HEK293T (cell line): ENCODE data around the gene MRAP.
A peak's percentile ranks its signal among the peaks of the same experiment; 100 is the strongest.

ENCODE experiments used
- CTCF ChIA-PET: fragments of 350-600 bp; formaldehyde crosslinking; extraction: SDS; loops from one replicate; lab custom pipeline; 2021; ENCODE audit warnings: antibody characterized with exemption, inconsistent platforms; lab: Yijun Ruan, JAX
- POLR2A ChIA-PET: fragments of 350-600 bp; formaldehyde crosslinking; extraction: SDS; loops from one replicate; lab custom pipeline; 2020; ENCODE audit warnings: antibody characterized with exemption, inconsistent platforms; lab: Yijun Ruan, JAX
- DNase-seq: peaks from one replicate; pipeline ENCODE4 v3.0.0; 2012; ENCODE audit warnings: mixed read lengths; ENCODE audit errors: extremely low spot score
- ARNT ChIP-seq: fragments of 450-650 bp; IDR thresholded peaks from 2 replicates; pipeline ENCODE4 v1.6.1; 2017; ENCODE audit warnings: mild to moderate bottlenecking
- BHLHE40 ChIP-seq: fragments of 450-650 bp; IDR thresholded peaks from 2 replicates; pipeline ENCODE4 v1.6.1; 2016; ENCODE audit warnings: mild to moderate bottlenecking, moderate library complexity, borderline replicate concordance
- CTBP1 ChIP-seq: fragments of 450-650 bp; IDR thresholded peaks from 2 replicates; pipeline ENCODE4 v1.6.1; 2016; ENCODE audit warnings: borderline replicate concordance
- ELF4 ChIP-seq: fragments of 450-650 bp; IDR thresholded peaks from 2 replicates; pipeline ENCODE4 v1.6.1; 2017; ENCODE audit warnings: antibody characterized with exemption
- FOXA1 ChIP-seq: fragments of 450-650 bp; IDR thresholded peaks from 2 replicates; pipeline ENCODE4 v1.6.1; 2016; ENCODE audit warnings: mild to moderate bottlenecking
- FOXK2 ChIP-seq: fragments of 450-650 bp; IDR thresholded peaks from 2 replicates; pipeline ENCODE4 v1.6.1; 2016; ENCODE audit warnings: mild to moderate bottlenecking
- FOXM1 ChIP-seq: fragments of 450-650 bp; IDR thresholded peaks from 2 replicates; pipeline ENCODE4 v1.6.1; 2017; ENCODE audit warnings: mild to moderate bottlenecking, borderline replicate concordance
- HDGF ChIP-seq: fragments of 450-650 bp; IDR thresholded peaks from 2 replicates; pipeline ENCODE4 v1.6.1; 2017; ENCODE audit warnings: antibody characterized with exemption, borderline replicate concordance
- L3MBTL2 ChIP-seq: fragments of 450-650 bp; conservative IDR thresholded peaks from 2 replicates; pipeline ENCODE4 v1.6.1; 2016; ENCODE audit warnings: mild to moderate bottlenecking
- LEF1 ChIP-seq: fragments of 450-650 bp; IDR thresholded peaks from 2 replicates; pipeline ENCODE4 v1.6.1; 2017; ENCODE audit warnings: mild to moderate bottlenecking, borderline replicate concordance
- NFRKB ChIP-seq: fragments of 450-650 bp; IDR thresholded peaks from 2 replicates; pipeline ENCODE4 v1.6.1; 2016; ENCODE audit warnings: mild to moderate bottlenecking, moderate library complexity
- PKNOX1 ChIP-seq: fragments of 450-650 bp; IDR thresholded peaks from 2 replicates; pipeline ENCODE4 v1.6.1; 2016
- SP1 ChIP-seq: fragments of 450-650 bp; IDR thresholded peaks from 2 replicates; pipeline ENCODE4 v1.6.1; 2017
- SUZ12 ChIP-seq: fragments of 450-650 bp; IDR thresholded peaks from 2 replicates; pipeline ENCODE4 v1.6.1; 2016; ENCODE audit warnings: mild to moderate bottlenecking
- TARDBP ChIP-seq: fragments of 450-650 bp; IDR thresholded peaks from 2 replicates; pipeline ENCODE4 v1.6.1; 2016
- ZNF384 ChIP-seq: fragments of 450-650 bp; IDR thresholded peaks from 2 replicates; pipeline ENCODE4 v1.6.1; 2016

Gene MRAP

GRCh38 chr21:32278103-32278502, 20.6 kb upstream of the MRAP start:
- DNase-seq: no peak
- ChIA-PET CTCF (interaction anchor here (0.8 kb wide), 1 partner anchor 9 kb away, joined by 3 read pairs; no protein-coding TSS in a partner anchor), POLR2A (interaction anchor here (1.1 kb wide), 1 partner anchor 104 kb away, joined by 3 read pairs; no protein-coding TSS in a partner anchor)
- TF ChIP-seq CTBP1: no peak
- TF ChIP-seq TARDBP: no peak
- no peak for TF ChIP-seq L3MBTL2
- no peak for TF ChIP-seq ARNT
- no peak for TF ChIP-seq ELF4
- no peak for TF ChIP-seq SP1
- no peak for TF ChIP-seq FOXK2
- TF ChIP-seq ZNF384: no peak
- TF ChIP-seq NFRKB: no peak
- no peak for TF ChIP-seq PKNOX1
- no peak for TF ChIP-seq BHLHE40

GRCh38 chr21:32278518-32279376, 19.9 kb upstream of the MRAP start, which contains the start of gene MIS18A:
MIS18A (minus strand) TSS chr21:32279049; CDS start chr21:32279014, 35 bp downstream.
- ChIA-PET POLR2A (interaction anchor here (1.1 to 1.2 kb wide), 2 partner anchors 86 to 104 kb away, joined by 3 to 6 read pairs; no protein-coding TSS in a partner anchor), CTCF (interaction anchor here (0.8 kb wide), 2 partner anchors 9 to 16 kb away, joined by 3 to 5 read pairs; no protein-coding TSS in a partner anchor)
- peak; percentile 100 for DNase-seq
- peak; percentile 67; the same call in 1 of the 2 replicates for TF ChIP-seq ZNF384
- TF ChIP-seq L3MBTL2: peak; percentile 92
- TF ChIP-seq ELF4: no peak
- TF ChIP-seq SP1: no peak

GRCh38 chr21:32279377-32279680, 19.3 kb upstream of the MRAP start:
- POLR2A ChIA-PET: interaction anchor here (1.1 to 1.2 kb wide), 2 partner anchors 86 to 103 kb away, joined by 3 to 6 read pairs; no protein-coding TSS in a partner anchor
- no peak for TF ChIP-seq PKNOX1
- TF ChIP-seq BHLHE40: no peak
- no peak for TF ChIP-seq NFRKB
- TF ChIP-seq CTBP1: no peak
- TF ChIP-seq SUZ12: no peak
- no peak for TF ChIP-seq ELF4
- no peak for TF ChIP-seq FOXK2
- TF ChIP-seq L3MBTL2: no peak
- TF ChIP-seq LEF1: no peak
- no peak for TF ChIP-seq SP1
- TF ChIP-seq FOXM1: no peak
- no peak for TF ChIP-seq HDGF
- TF ChIP-seq ZNF384: no peak
- TF ChIP-seq TARDBP: no peak
- no peak for TF ChIP-seq FOXA1
- no peak for TF ChIP-seq ARNT
- no peak for DNase-seq
- CTCF ChIA-PET: interaction anchor here (0.8 kb wide), 1 partner anchor 16 kb away, joined by 5 read pairs; no protein-coding TSS in a partner anchor

GRCh38 chr21:32281531-32281930, 17.1 kb upstream of the MRAP start:
- no peak for DNase-seq
- ChIA-PET POLR2A (no interaction called here), CTCF (no interaction called here)
- TF ChIP-seq NFRKB (no peak), CTBP1 (no peak)

- ChIA-PET CTCF (no interaction called here), POLR2A (no interaction called here)
- no peak for TF ChIP-seq FOXM1
- no peak for TF ChIP-seq PKNOX1
- TF ChIP-seq CTBP1: no peak
- no peak for TF ChIP-seq LEF1
- no peak for TF ChIP-seq SP1
- TF ChIP-seq TARDBP: no peak
- TF ChIP-seq NFRKB: no peak
- no peak for TF ChIP-seq ELF4
- no peak for TF ChIP-seq SUZ12
- TF ChIP-seq FOXK2: no peak
- no peak for DNase-seq
Observed at GRCh38 chr21:32282992-32283391, 15.7 kb upstream of the MRAP start.

- TF ChIP-seq ARNT (no peak), LEF1 (no peak), SUZ12 (no peak), FOXM1 (no peak), SP1 (no peak), TARDBP (no peak)
- no peak for DNase-seq
- POLR2A ChIA-PET: no interaction called here
Observed at GRCh38 chr21:32285476-32285875, 13.2 kb upstream of the MRAP start.

GRCh38 chr21:32297449-32297848, 1.2 kb upstream of the MRAP start:
- ChIA-PET CTCF (no interaction called here), POLR2A (no interaction called here)
- TF ChIP-seq TARDBP (no peak), FOXK2 (no peak), FOXA1 (no peak), L3MBTL2 (no peak), FOXM1 (no peak), ZNF384 (no peak), NFRKB (no peak), SUZ12 (no peak), ARNT (no peak), PKNOX1 (no peak), HDGF (no peak), BHLHE40 (no peak), LEF1 (no peak), CTBP1 (no peak), ELF4 (no peak), SP1 (no peak)
- DNase-seq: no peak

More at GRCh38 chr21:32285476-32285875, 13.2 kb upstream of the MRAP start:
- CTCF ChIA-PET: no interaction called here
